Astrocyte of the spinal cord (primary cell): ENCODE measurements around the gene POLR3E.

ENCODE experiments used
- DNase-seq: peaks from one replicate; pipeline ENCODE4 v3.0.0; 2011; ENCODE audit warnings: low read depth, low spot score
- H3K4me3 ChIP-seq: 2 replicates; pipeline ENCODE4 v1.5.1; 2011; ENCODE audit warnings: low read depth, mild to moderate bottlenecking, low read length, moderate library complexity
- in situ Hi-C: cut with HindIII; loops from 2 replicates; pipeline ENCODE4 v1.10.0; 2017; ENCODE audit warnings: low sequenced_read_pairs
- TF ChIP-seq, protein P1 (sequence below): IDR thresholded peaks from 2 replicates; pipeline ENCODE4 v1.5.1; 2012; ENCODE audit warnings: low read depth, mild to moderate bottlenecking, low read length, inconsistent platforms

POLR3E gene

DNA sequence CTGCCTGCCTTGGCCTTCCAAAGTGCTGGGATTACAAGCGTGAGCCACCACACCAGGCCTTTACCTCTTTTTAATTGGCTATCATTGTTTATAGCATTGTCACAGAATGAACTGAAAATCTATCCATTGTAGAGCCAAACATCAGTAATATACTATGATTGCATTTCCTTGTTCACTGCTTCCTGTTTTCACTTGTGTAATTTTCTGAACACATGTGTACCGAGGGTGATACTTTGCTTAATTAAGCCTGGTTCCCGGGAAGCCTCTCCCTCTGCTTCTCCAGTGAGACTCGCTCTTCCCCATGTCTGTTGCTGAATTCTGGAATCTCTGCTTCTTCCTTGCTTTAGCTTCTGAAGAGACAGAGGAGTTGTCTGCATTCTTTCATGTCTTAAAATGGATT, 33.1 kb downstream of the POLR3E start:
- DNase-seq, result no peak
- H3K4me3 ChIP-seq, result no peak overlapping the region
- TF ChIP-seq, protein P1, sequence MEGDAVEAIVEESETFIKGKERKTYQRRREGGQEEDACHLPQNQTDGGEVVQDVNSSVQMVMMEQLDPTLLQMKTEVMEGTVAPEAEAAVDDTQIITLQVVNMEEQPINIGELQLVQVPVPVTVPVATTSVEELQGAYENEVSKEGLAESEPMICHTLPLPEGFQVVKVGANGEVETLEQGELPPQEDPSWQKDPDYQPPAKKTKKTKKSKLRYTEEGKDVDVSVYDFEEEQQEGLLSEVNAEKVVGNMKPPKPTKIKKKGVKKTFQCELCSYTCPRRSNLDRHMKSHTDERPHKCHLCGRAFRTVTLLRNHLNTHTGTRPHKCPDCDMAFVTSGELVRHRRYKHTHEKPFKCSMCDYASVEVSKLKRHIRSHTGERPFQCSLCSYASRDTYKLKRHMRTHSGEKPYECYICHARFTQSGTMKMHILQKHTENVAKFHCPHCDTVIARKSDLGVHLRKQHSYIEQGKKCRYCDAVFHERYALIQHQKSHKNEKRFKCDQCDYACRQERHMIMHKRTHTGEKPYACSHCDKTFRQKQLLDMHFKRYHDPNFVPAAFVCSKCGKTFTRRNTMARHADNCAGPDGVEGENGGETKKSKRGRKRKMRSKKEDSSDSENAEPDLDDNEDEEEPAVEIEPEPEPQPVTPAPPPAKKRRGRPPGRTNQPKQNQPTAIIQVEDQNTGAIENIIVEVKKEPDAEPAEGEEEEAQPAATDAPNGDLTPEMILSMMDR, result no peak

DNA sequence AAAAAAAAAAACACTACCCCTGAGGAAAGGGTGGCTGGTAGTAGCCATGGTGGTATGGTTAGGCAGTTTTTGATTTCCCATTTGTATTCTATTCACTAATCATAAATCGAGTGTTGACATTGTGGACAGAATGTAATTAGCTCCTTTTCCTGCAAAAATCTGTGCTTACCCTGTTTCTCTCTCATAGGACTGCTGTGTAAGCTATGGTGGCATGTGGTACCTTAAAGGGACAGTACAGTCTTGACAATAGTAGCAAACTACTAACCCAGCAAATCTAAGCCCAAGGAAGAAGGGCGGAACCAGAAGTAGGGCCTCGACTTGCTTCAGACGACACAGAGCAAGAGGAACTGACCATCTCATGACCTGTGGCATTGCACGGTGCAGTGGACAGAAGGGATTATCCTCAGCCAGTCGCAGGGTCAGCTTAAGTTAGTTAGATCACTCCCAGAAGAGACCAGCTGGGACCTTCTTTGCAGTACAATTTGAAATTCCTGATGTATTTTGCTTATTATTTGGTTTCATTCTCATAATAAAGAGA, 36.3 kb downstream of the POLR3E start:
- no peak for DNase-seq
- no peak overlapping the region for H3K4me3 ChIP-seq
- TF ChIP-seq, protein P1, result no peak
- in situ Hi-C loops, result no loop called here

More for the DNA sequence above, 33.1 kb downstream of the POLR3E start:
- in situ Hi-C loops, result no loop called here

DNA sequence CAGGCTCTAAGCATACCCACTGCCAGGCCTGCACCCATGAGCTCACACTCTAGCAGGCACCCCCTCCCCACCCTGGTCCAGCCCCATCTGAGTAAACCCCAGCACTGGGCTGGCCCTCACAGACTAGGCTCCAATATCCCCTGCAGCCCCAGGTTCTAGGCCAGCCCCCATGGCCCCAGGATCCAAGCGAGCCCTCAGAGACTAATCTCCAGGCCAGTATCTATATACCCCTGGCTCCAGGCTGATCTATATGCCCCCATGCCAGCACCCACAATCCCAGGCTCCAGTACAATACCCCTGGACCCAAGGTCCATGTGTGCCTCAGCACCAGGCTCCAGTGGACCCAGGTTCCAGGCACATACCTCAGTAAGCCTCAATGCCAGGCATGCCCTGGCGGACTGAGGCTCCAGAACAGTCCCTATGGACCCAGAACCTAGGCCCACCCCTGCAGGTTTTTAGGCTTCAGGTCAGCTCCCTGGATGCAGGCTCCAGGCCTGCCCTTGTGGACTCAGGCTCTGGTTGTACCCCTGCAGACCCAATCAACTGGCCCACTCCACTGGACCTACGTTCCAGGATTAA, 38.5 kb downstream of the POLR3E start:
- no peak for DNase-seq
- in situ Hi-C loops, result no loop called here
- TF ChIP-seq, protein P1, result no peak
- no peak overlapping the region for H3K4me3 ChIP-seq

DNA sequence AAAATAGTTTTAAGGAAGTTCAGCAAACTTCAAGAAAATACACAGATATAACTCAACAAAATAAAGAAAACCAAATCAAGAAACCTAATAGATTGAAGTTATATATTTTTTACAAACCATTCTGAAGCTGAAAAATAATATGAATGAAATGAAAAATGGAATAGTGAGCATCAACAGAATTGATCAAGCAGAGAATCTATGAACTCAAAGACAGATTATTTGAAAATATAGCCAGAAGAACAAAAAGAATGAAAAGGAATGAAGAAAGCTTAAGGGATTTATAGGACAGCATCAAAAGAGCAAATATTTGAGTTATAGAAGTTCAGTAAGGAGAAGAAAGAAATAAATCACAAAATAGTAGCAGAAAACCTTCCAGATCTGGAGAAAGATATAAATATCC, 39.4 kb downstream of the POLR3E start:
- H3K4me3 ChIP-seq, result no peak overlapping the region
- DNase-seq, result no peak
- TF ChIP-seq, protein P1, result no peak
- in situ Hi-C loops, result no loop called here

DNA sequence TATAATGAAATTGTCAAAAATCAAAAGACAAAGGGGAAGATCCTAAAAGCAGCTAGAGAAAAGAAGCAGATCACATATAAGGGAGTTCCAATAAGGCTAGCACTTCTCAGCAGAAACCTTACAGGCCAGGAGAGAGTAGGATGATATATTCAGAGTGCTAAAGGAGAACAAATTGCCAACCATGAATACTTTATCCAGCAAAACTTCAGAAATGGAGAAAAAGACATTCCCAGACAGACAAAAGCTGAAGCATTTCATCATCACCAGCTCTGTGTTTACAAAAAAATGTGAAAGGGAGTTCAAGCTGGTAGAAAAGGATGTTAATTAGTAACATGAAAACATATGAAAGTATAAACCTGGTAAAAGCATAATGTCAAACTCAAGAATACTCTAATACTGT, 39.8 kb downstream of the POLR3E start:
- in situ Hi-C loops, result no loop called here
- no peak overlapping the region for H3K4me3 ChIP-seq
- no peak for DNase-seq
- TF ChIP-seq, protein P1, result no peak

DNA sequence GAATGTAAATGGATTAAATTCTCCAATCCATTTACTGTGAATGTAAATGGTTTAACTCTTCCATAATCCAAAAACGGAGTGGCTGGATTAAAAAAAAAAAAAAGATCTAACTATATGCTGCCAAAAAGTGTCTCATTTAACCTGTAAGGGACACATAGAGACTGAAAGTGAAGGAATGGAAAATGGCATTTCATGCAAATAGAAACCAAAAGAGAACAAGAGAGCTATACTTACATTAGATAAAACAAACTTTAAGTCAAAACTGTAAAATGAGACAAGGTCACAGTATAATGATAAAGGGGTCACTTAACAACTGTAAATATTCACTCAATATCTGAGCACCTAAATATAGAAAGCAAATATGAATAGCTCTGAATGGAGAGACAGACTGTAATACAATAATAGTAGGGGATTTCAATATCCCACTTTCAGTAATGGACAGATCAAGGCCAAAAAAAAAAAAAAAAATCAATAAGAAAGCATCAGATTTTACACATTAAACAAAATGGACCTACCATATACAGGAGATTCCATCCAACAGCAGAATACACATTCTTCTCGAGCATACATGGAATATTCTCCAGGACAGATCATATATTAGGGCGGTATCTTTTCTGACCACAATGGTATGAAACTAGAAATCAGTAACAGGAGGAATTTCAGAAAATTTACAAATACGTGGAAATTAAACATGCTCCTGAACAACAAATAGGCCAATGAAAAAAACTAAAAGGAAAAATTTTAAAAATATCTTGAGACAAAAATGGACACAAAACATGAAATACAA, 40.8 kb downstream of the POLR3E start:
- TF ChIP-seq, protein P1, result no peak
- in situ Hi-C loops, result no loop called here
- H3K4me3 ChIP-seq, result no peak overlapping the region
- no peak for DNase-seq
